ENCODE data around the gene LYPD6.

DNA sequence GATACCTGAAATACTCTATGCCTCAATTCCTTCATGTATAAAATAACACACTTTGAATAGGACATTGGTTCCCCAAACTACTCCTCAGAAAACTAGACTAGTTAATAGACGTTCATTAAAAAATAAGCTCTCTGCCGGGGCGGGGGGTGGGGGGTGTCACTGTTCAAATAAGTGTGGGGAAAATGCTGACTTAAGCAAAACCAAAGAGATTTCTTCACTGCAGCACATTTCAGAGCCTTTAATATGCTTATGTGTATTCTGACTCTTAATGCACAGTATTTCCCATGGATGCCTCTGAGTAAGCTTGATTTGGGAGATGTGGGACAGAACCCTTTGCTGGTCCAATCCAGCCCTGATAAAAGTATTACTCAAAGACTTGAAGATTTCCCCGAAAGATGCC lies 93.2 kb downstream of the LYPD6 start:
- TF ChIP-seq, protein P1, sequence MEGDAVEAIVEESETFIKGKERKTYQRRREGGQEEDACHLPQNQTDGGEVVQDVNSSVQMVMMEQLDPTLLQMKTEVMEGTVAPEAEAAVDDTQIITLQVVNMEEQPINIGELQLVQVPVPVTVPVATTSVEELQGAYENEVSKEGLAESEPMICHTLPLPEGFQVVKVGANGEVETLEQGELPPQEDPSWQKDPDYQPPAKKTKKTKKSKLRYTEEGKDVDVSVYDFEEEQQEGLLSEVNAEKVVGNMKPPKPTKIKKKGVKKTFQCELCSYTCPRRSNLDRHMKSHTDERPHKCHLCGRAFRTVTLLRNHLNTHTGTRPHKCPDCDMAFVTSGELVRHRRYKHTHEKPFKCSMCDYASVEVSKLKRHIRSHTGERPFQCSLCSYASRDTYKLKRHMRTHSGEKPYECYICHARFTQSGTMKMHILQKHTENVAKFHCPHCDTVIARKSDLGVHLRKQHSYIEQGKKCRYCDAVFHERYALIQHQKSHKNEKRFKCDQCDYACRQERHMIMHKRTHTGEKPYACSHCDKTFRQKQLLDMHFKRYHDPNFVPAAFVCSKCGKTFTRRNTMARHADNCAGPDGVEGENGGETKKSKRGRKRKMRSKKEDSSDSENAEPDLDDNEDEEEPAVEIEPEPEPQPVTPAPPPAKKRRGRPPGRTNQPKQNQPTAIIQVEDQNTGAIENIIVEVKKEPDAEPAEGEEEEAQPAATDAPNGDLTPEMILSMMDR (conservative IDR thresholded peaks at IDR 0.05; ENCODE audit: low read length): no peak
- no peak for TF ChIP-seq EZH2phosphoT487 (IDR thresholded peaks at IDR 0.05; ENCODE audit: borderline replicate concordance, low read depth, low read length)

Data from OCI-LY7 (cell line).